GM12865 (cell line): Measurements from ENCODE around the gene SPOCK1.

Experiments
- DNase-seq: peaks from one replicate; pipeline ENCODE4 v3.0.0; 2010; ENCODE audit warnings: low read depth
- H3K4me3 ChIP-seq: 2 replicates; pipeline ENCODE4 v1.5.1; 2011; ENCODE audit warnings: mild to moderate bottlenecking, low read depth, low read length, control low read depth
- TF ChIP-seq, protein P1 (sequence below): IDR thresholded peaks from 2 replicates; pipeline ENCODE4 v1.5.1; 2011; ENCODE audit warnings: low read length, control low read depth, low read depth, inconsistent platforms; ENCODE audit not compliant: insufficient read depth; ENCODE audit errors: missing control alignments

The SPOCK1 gene

DNA sequence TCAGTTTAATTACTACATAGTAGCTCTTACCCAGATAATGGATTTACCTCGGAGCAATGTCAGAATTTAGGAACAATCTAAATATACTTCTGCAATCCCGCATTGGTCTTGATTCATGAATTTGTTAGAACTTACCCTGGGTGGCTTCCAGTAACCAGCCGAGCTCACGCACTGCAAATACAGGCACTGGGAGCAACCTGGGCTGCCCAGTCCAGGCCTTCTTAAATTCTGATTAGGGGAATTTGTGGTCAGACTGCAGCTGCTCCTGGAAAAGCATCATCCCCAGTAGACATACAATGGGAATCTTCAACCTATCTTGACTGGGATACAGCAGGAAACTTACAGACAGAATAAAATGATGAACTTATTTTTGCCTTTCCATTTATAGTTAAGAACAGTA, 270.3 kb downstream of the SPOCK1 start:
- no peak for DNase-seq
- no peak overlapping the region for H3K4me3 ChIP-seq
- TF ChIP-seq, protein P1, sequence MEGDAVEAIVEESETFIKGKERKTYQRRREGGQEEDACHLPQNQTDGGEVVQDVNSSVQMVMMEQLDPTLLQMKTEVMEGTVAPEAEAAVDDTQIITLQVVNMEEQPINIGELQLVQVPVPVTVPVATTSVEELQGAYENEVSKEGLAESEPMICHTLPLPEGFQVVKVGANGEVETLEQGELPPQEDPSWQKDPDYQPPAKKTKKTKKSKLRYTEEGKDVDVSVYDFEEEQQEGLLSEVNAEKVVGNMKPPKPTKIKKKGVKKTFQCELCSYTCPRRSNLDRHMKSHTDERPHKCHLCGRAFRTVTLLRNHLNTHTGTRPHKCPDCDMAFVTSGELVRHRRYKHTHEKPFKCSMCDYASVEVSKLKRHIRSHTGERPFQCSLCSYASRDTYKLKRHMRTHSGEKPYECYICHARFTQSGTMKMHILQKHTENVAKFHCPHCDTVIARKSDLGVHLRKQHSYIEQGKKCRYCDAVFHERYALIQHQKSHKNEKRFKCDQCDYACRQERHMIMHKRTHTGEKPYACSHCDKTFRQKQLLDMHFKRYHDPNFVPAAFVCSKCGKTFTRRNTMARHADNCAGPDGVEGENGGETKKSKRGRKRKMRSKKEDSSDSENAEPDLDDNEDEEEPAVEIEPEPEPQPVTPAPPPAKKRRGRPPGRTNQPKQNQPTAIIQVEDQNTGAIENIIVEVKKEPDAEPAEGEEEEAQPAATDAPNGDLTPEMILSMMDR: no peak

DNA sequence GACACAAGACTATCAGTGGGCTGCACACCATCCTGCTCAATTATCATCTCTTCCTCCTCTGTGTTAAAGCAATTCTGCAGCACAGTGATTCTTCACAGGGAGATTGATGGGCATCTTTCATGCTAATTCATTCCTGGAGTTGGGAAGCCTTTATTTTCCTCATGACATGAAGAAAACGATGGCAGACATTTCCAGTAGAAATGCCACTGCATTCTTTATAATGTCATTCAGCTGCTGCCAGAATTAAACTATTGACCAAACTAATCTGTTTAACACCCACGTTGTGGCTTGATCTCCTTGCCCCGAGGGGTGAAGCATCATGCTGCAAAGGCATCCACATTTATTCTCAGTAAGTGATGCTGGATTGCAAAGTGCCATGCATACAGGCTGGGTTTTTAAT, 273.0 kb downstream of the SPOCK1 start:
- TF ChIP-seq, protein P1: no peak
- no peak overlapping the region for H3K4me3 ChIP-seq
- no peak for DNase-seq

DNA sequence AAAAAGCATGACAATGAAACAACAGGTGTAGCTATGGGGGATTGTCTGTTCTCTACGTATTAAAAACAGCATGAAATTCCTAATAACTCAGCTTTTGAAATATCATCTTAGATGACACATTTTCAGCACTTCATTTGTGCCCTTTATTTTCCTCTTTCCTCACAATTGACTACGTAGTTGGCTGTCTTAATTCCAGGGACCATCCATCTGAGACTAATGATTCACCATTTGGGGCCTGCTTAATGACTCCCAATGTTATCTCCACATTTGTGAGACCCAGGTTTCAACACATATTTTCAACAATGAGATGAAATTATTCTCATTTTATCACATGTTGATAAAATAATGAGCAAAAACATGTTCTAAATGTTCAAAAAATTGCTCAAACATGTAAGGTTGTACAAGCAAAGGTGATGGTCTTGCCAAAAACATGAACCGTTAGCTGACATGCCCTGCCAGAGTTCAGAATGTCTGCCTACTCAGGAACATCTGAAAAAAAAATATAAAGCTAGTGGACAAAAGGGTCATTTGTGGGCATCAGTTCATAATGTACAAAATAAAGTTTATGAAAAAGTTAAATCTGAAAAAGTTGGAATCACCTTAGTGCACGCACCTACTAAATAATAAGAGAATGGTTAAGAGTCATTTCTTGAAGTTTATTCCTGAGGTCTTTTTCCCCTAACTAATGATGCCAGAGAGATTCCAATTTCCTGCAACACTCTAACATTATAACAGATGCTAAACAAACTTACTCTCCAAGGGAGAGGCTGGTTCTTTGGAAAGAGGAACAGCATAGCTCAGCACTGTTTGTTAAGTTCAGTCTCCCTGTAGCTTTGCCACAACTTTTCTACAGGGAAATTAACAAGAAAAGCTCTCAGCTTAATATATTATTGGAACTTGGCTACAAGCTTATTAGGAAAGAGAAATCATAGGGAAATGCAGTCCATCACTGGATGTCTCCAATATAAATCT, 275.5 kb downstream of the SPOCK1 start:
- no peak overlapping the region for H3K4me3 ChIP-seq
- DNase-seq: no peak
- TF ChIP-seq, protein P1: no peak

DNA sequence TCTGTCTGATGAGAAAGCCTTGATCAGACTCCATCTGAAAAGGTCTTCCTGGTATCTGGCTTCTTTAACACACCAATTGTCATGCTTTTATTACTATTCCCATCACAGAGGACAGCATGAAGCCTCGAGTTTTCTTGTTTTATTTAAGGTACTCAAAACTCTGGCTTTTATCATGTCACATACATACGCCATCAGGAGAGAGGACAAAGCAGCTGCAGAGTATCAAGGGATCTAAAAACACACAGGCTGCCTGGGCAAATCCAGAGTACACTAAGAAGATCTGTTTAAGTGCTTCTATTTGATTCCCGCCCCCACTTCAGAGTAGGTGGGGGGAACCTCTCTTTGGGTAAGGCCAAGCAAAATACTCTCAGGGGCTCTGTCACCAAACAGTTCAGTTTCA, 277.2 kb downstream of the SPOCK1 start:
- DNase-seq: no peak
- no peak overlapping the region for H3K4me3 ChIP-seq
- TF ChIP-seq, protein P1: no peak

DNA sequence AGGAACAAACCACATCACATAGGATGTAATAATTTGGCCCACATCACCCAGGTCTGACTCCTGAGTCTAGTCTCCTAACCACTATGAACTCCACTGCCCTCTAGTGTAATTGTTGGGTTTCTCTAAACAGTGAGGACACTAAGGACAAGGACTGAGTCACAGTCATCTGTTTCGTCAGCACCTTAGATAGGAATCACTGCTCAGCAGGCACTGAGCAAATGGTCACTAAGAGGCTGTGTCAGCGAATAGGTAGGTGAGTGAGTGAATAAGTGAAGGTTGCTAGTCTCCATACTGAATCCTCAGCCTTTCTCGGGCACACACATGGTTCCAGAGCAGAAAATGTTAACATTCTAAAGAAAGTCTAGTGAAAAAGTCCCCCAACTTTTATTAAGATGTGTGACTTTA, 278.6 kb downstream of the SPOCK1 start:
- no peak overlapping the region for H3K4me3 ChIP-seq
- TF ChIP-seq, protein P1: peak; percentile 49
- peak; percentile 43 for DNase-seq

DNA sequence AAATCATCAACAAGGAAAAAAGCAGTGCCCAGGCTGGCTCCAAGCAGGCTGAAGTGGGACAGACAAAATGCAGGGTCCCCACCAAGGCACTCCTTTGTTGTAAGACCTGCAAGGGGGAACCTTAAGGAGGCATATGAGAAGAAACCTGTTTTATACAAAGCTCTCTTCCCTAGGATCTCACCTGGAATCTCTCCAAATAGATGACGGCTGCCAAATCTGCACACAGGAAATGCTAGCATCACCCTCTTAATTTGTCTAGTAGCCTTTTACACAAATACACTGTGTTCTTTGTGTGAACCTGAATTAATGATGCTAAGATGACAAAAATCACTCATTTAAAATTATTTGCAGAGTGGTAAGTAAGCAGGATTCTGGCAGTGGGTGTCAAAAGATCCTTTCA, 280.2 kb downstream of the SPOCK1 start:
- no peak overlapping the region for H3K4me3 ChIP-seq
- TF ChIP-seq, protein P1: no peak
- DNase-seq: no peak
